Activated CD8-positive, alpha-beta memory T cell treated with anti-CD3 and anti-CD28 coated beads, Interleukin-2, amount 50 U/mL, for 1 hour (primary cell): ENCODE results near the gene DHX36.
A peak's percentile ranks its signal among the peaks of the same experiment; 100 is the strongest.

Experiments used
- DNase-seq: peaks from one replicate; pipeline ENCODE4 v3.0.0-alpha.2; 2020; ENCODE audit errors: extremely low read depth

DHX36 gene

GRCh38 chr3:154290187-154290586 lies 34.1 kb downstream of the DHX36 start:
- no peak for DNase-seq

GRCh38 chr3:154285221-154285620 lies 39.1 kb downstream of the DHX36 start:
- DNase-seq = no peak

- no peak for DNase-seq
These were observed 44.1 kb downstream of the DHX36 start for GRCh38 chr3:154280161-154280560.

- no peak for DNase-seq
These were observed 48.3 kb downstream of the DHX36 start for GRCh38 chr3:154275965-154276364.

GRCh38 chr3:154275292-154275691 lies 49.0 kb downstream of the DHX36 start:
- DNase-seq = no peak

GRCh38 chr3:154274348-154274747 lies 49.9 kb downstream of the DHX36 start:
- DNase-seq = no peak

GRCh38 chr3:154273381-154273780 lies 50.9 kb downstream of the DHX36 start:
- no peak for DNase-seq

- no peak for DNase-seq
These were observed 69.8 kb downstream of the DHX36 start for GRCh38 chr3:154254527-154254926.

GRCh38 chr3:154252759-154253638 lies 71.3 kb downstream of the DHX36 start:
- DNase-seq = peak; percentile 13

GRCh38 chr3:154251610-154252009 lies 72.7 kb downstream of the DHX36 start:
- no peak for DNase-seq

GRCh38 chr3:154250291-154250690 lies 74.0 kb downstream of the DHX36 start:
- DNase-seq = no peak

GRCh38 chr3:154247806-154248415 lies 76.4 kb downstream of the DHX36 start:
- DNase-seq = no peak

GRCh38 chr3:154244644-154245043 lies 79.6 kb downstream of the DHX36 start:
- DNase-seq = no peak

- no peak for DNase-seq
These were observed 80.9 kb downstream of the DHX36 start for GRCh38 chr3:154243353-154243752.

- no peak for DNase-seq
These were observed 81.5 kb downstream of the DHX36 start for GRCh38 chr3:154242766-154243165.

GRCh38 chr3:154241496-154241895 lies 82.8 kb downstream of the DHX36 start:
- DNase-seq = no peak

- DNase-seq = no peak
These were observed 84.1 kb downstream of the DHX36 start for GRCh38 chr3:154240235-154240634.

- DNase-seq = no peak
These were observed 88.0 kb downstream of the DHX36 start for GRCh38 chr3:154236331-154236730.

GRCh38 chr3:154235330-154235729 lies 89.0 kb downstream of the DHX36 start:
- no peak for DNase-seq

GRCh38 chr3:154229217-154229590 lies 95.1 kb downstream of the DHX36 start:
- DNase-seq = no peak

GRCh38 chr3:154228561-154229216 lies 95.6 kb downstream of the DHX36 start:
- no peak for DNase-seq

GRCh38 chr3:154227531-154227930 lies 96.8 kb downstream of the DHX36 start:
- no peak for DNase-seq

GRCh38 chr3:154225536-154225935 lies 98.8 kb downstream of the DHX36 start:
- DNase-seq = no peak
